ENCODE data around the gene RAB9A. TPM values are rescaled to one million over a fixed set of nuclear protein-coding genes. Genes with fewer than 3 reads are reported as not detected.

RAB9A gene
- total and polyA plus RNA-seq, 7 experiments from 2014 or later, result 10.1 to 22.8 (median 18.3) TPM

- peaks cover 14 to 54% of the 10 kb centered on the region in 2 donors for H3K4me1 ChIP-seq (ENCODE audit: control insufficient read depth in 2 of 2, insufficient read depth in 2 of 2, low read length in 2 of 2)
- CTCF ChIA-PET, result interaction anchor here (0.6 kb wide), 1 partner anchor 335 kb away, joined by 4 read pairs; no protein-coding TSS in a partner anchor
- H3K9me3 Mint-ChIP-seq, result no peaks in the 10 kb centered on the region
- H3K27me3 Mint-ChIP-seq, result no peaks in the 10 kb centered on the region
- no peaks in the 10 kb centered on the region for H3K36me3 ChIP-seq (ENCODE audit: control insufficient read depth in 2 of 3, insufficient read depth in 3 of 3, low read length in 3 of 3)
- peak overlapping the region in 1 of 9 donors; percentile 40 for H3K27ac Mint-ChIP-seq
- H3K4me3 Mint-ChIP-seq, result no peak overlapping the region
- peaks cover 0 to 11% (median 2%) of the 10 kb centered on the region in 5 donors for H3K36me3 Mint-ChIP-seq
- ATAC-seq (no peak), DNase-seq (no peak)
- H3K4me1 Mint-ChIP-seq, result peaks cover 31 to 82% (median 59%) of the 10 kb centered on the region in 7 donors
- no peak overlapping the region for H3K4me3 ChIP-seq (ENCODE audit: low read length)
- no peak overlapping the region for H3K27ac ChIP-seq (ENCODE audit: low read depth, low read length)
- H3K27me3 ChIP-seq (ENCODE audit: control insufficient read depth in 2 of 2, insufficient read depth in 2 of 2, low read length in 2 of 2), result no peaks in the 10 kb centered on the region
- POLR2A ChIA-PET, result interaction anchor here (0.7 kb wide), 1 partner anchor 42 kb away, joined by 6 read pairs; no protein-coding TSS in a partner anchor
- intact Hi-C loops (cut with micrococcal nuclease), result no loop called here
- H3K9me3 ChIP-seq (ENCODE audit: control insufficient read depth in 2 of 3, low read length in 3 of 3), result no peaks in the 10 kb centered on the region
Observed at GRCh38 chrX:13694359-13694758, 5.4 kb downstream of the RAB9A start.

GRCh38 chrX:13694983-13695382 is 6.1 kb downstream of the RAB9A start:
- no peaks in the 10 kb centered on the region for H3K36me3 ChIP-seq (ENCODE audit: control insufficient read depth in 2 of 3, insufficient read depth in 3 of 3, low read length in 3 of 3)
- no peak overlapping the region for H3K27ac ChIP-seq (ENCODE audit: low read depth, low read length)
- peaks cover 0 to 13% (median 4%) of the 10 kb centered on the region in 5 donors for H3K36me3 Mint-ChIP-seq
- H3K9me3 ChIP-seq (ENCODE audit: control insufficient read depth in 2 of 3, low read length in 3 of 3), result no peaks in the 10 kb centered on the region
- H3K9me3 Mint-ChIP-seq, result no peaks in the 10 kb centered on the region
- no peak for DNase-seq
- H3K27ac Mint-ChIP-seq, result peak overlapping the region in 3 of 9 donors; percentile 33 to 67 (median 46)
- peaks cover 32 to 82% (median 60%) of the 10 kb centered on the region in 7 donors for H3K4me1 Mint-ChIP-seq
- no peaks in the 10 kb centered on the region for H3K27me3 ChIP-seq (ENCODE audit: control insufficient read depth in 2 of 2, insufficient read depth in 2 of 2, low read length in 2 of 2)
- peak overlapping the region in 3 of 10 donors; percentile 5 to 47 (median 44) for H3K4me3 Mint-ChIP-seq
- H3K27me3 Mint-ChIP-seq, result no peaks in the 10 kb centered on the region
- ChIA-PET POLR2A (no interaction called here), CTCF (interaction anchor here (1.2 kb wide), 1 partner anchor 55 kb away, joined by 3 read pairs; no protein-coding TSS in a partner anchor)
- H3K4me1 ChIP-seq (ENCODE audit: control insufficient read depth in 2 of 2, insufficient read depth in 2 of 2, low read length in 2 of 2), result peaks cover 14 to 55% of the 10 kb centered on the region in 2 donors
- no peak for ATAC-seq
- no peak overlapping the region for H3K4me3 ChIP-seq (ENCODE audit: low read length)
- intact Hi-C loops (cut with micrococcal nuclease), result no loop called here

GRCh38 chrX:13695601-13696115 is 6.7 kb downstream of the RAB9A start:
- Mint-ChIP-seq H3K27me3 (no peaks in the 10 kb centered on the region), H3K4me3 (peak overlapping the region in 2 of 10 donors; percentile 7 to 44), H3K27ac (peak overlapping the region in 3 of 9 donors; percentile 46 to 67 (median 48)), H3K9me3 (no peaks in the 10 kb centered on the region), H3K4me1 (peaks cover 28 to 83% (median 54%) of the 10 kb centered on the region in 7 donors), H3K36me3 (peaks cover 0 to 13% (median 4%) of the 10 kb centered on the region in 5 donors)
- ATAC-seq, result no peak
- no peaks in the 10 kb centered on the region for H3K27me3 ChIP-seq (ENCODE audit: control insufficient read depth in 2 of 2, insufficient read depth in 2 of 2, low read length in 2 of 2)
- intact Hi-C loops (cut with micrococcal nuclease), result no loop called here
- no peaks in the 10 kb centered on the region for H3K36me3 ChIP-seq (ENCODE audit: control insufficient read depth in 2 of 3, insufficient read depth in 3 of 3, low read length in 3 of 3)
- ChIA-PET POLR2A (no interaction called here), CTCF (interaction anchor here (1.2 kb wide), 1 partner anchor 55 kb away, joined by 3 read pairs; no protein-coding TSS in a partner anchor)
- no peak overlapping the region for H3K4me3 ChIP-seq (ENCODE audit: low read length)
- no peak for DNase-seq
- H3K9me3 ChIP-seq (ENCODE audit: control insufficient read depth in 2 of 3, low read length in 3 of 3), result no peaks in the 10 kb centered on the region
- no peak overlapping the region for H3K27ac ChIP-seq (ENCODE audit: low read depth, low read length)
- peaks cover 8 to 55% of the 10 kb centered on the region in 2 donors for H3K4me1 ChIP-seq (ENCODE audit: control insufficient read depth in 2 of 2, insufficient read depth in 2 of 2, low read length in 2 of 2)

- peak overlapping the region in 4 of 9 donors; percentile 10 to 80 (median 50) for H3K27ac Mint-ChIP-seq
- H3K9me3 Mint-ChIP-seq, result peaks cover 0 to 2% (median 0%) of the 10 kb centered on the region in 11 donors
- H3K4me3 ChIP-seq (ENCODE audit: low read length), result no peak overlapping the region
- no peaks in the 10 kb centered on the region for H3K27me3 Mint-ChIP-seq
- ChIA-PET POLR2A (no interaction called here), CTCF (no interaction called here)
- peak overlapping the region in 1 of 10 donors; percentile 33 for H3K4me3 Mint-ChIP-seq
- no peaks in the 10 kb centered on the region for H3K36me3 ChIP-seq (ENCODE audit: control insufficient read depth in 2 of 3, insufficient read depth in 3 of 3, low read length in 3 of 3)
- H3K9me3 ChIP-seq (ENCODE audit: control insufficient read depth in 2 of 3, low read length in 3 of 3), result no peaks in the 10 kb centered on the region
- no peaks in the 10 kb centered on the region for H3K27me3 ChIP-seq (ENCODE audit: control insufficient read depth in 2 of 2, insufficient read depth in 2 of 2, low read length in 2 of 2)
- peaks cover 7 to 46% of the 10 kb centered on the region in 2 donors for H3K4me1 ChIP-seq (ENCODE audit: control insufficient read depth in 2 of 2, insufficient read depth in 2 of 2, low read length in 2 of 2)
- DNase-seq, result no peak
- H3K36me3 Mint-ChIP-seq, result peaks cover 0 to 13% (median 4%) of the 10 kb centered on the region in 5 donors
- intact Hi-C loops (cut with micrococcal nuclease), result no loop called here
- H3K27ac ChIP-seq (ENCODE audit: low read depth, low read length), result no peak overlapping the region
- peak; percentile 61 for ATAC-seq
- H3K4me1 Mint-ChIP-seq, result peaks cover 35 to 86% (median 57%) of the 10 kb centered on the region in 7 donors
Observed at GRCh38 chrX:13697455-13697854, 8.5 kb downstream of the RAB9A start.

GRCh38 chrX:13697976-13698375 is 9.0 kb downstream of the RAB9A start:
- POLR2A ChIA-PET, result interaction anchor here (1.3 kb wide), 1 partner anchor 37 kb away, joined by 4 read pairs; the partner anchor contains the start of genes OFD1 and TRAPPC2
- Mint-ChIP-seq H3K9me3 (peaks cover 0 to 2% (median 0%) of the 10 kb centered on the region in 11 donors), H3K4me1 (peaks cover 31 to 85% (median 56%) of the 10 kb centered on the region in 7 donors), H3K27ac (peak overlapping the region in 1 of 9 donors; percentile 76), H3K4me3 (no peak overlapping the region), H3K27me3 (no peaks in the 10 kb centered on the region), H3K36me3 (peaks cover 0 to 10% (median 4%) of the 10 kb centered on the region in 5 donors)
- DNase-seq (no peak), ATAC-seq (no peak)
- peaks cover 7 to 46% of the 10 kb centered on the region in 2 donors for H3K4me1 ChIP-seq (ENCODE audit: control insufficient read depth in 2 of 2, insufficient read depth in 2 of 2, low read length in 2 of 2)
- CTCF ChIA-PET, result no interaction called here
- no peak overlapping the region for H3K4me3 ChIP-seq (ENCODE audit: low read length)
- H3K36me3 ChIP-seq (ENCODE audit: control insufficient read depth in 2 of 3, insufficient read depth in 3 of 3, low read length in 3 of 3), result no peaks in the 10 kb centered on the region
- no peaks in the 10 kb centered on the region for H3K27me3 ChIP-seq (ENCODE audit: control insufficient read depth in 2 of 2, insufficient read depth in 2 of 2, low read length in 2 of 2)
- H3K9me3 ChIP-seq (ENCODE audit: control insufficient read depth in 2 of 3, low read length in 3 of 3), result no peaks in the 10 kb centered on the region
- H3K27ac ChIP-seq (ENCODE audit: low read depth, low read length), result no peak overlapping the region
- intact Hi-C loops (cut with micrococcal nuclease), result no loop called here

- intact Hi-C loops (cut with micrococcal nuclease), result no loop called here
- ChIA-PET POLR2A (interaction anchor here (0.9 to 1.3 kb wide), 2 partner anchors 21 to 36 kb away, joined by 3 to 4 read pairs; partner anchors contain the start of genes OFD1 and TRAPPC2), CTCF (no interaction called here)
- Histone ChIP-seq H3K36me3 (ENCODE audit: control insufficient read depth in 2 of 3, insufficient read depth in 3 of 3, low read length in 3 of 3) (no peaks in the 10 kb centered on the region), H3K27ac (ENCODE audit: low read depth, low read length) (no peak overlapping the region), H3K4me1 (ENCODE audit: control insufficient read depth in 2 of 2, insufficient read depth in 2 of 2, low read length in 2 of 2) (peaks cover 4 to 42% of the 10 kb centered on the region in 2 donors), H3K9me3 (ENCODE audit: control insufficient read depth in 2 of 3, low read length in 3 of 3) (no peaks in the 10 kb centered on the region), H3K27me3 (ENCODE audit: control insufficient read depth in 2 of 2, insufficient read depth in 2 of 2, low read length in 2 of 2) (no peaks in the 10 kb centered on the region), H3K4me3 (ENCODE audit: low read length) (no peak overlapping the region)
- Mint-ChIP-seq H3K27me3 (no peaks in the 10 kb centered on the region), H3K27ac (peak overlapping the region in 1 of 9 donors; percentile 34), H3K36me3 (peaks cover 0 to 8% (median 4%) of the 10 kb centered on the region in 5 donors), H3K9me3 (peaks cover 0 to 2% (median 0%) of the 10 kb centered on the region in 11 donors), H3K4me1 (peaks cover 26 to 83% (median 51%) of the 10 kb centered on the region in 7 donors), H3K4me3 (no peak overlapping the region)
- DNase-seq (no peak), ATAC-seq (no peak)
Observed at GRCh38 chrX:13698432-13698831, 9.5 kb downstream of the RAB9A start.
